GM10266 (cell line): ENCODE data around the gene RAD51B.

Experiments used
- DNase-seq: peaks from one replicate; pipeline ENCODE4 v3.0.0; 2012; ENCODE audit errors: extremely low spot score
- CTCF ChIP-seq: IDR thresholded peaks from 2 replicates; pipeline ENCODE4 v1.5.1; 2012; ENCODE audit warnings: mild to moderate bottlenecking, low read depth; ENCODE audit not compliant: control insufficient read depth, insufficient read depth; ENCODE audit errors: missing control alignments

Gene RAD51B

DNA sequence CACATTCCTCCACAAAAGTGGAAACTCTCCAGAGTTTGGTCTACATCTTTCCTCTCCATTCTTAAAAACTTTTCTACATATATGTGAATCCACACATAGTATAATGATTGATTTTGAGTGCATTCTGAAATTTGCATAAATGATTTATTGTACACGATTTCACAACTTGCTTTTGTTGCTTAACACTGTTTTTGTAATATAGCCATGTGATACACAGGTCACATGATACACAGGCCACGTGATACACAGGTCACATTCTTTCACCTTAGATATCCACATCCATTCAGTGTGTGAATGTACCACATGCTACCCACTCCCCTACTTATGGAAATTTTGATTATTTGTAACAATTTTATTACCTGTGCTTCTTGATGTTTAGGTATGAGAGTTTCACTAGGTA lies 654.2 kb downstream of the RAD51B start:
- TF ChIP-seq CTCF, result no peak
- DNase-seq, result no peak

- DNase-seq, result no peak
- TF ChIP-seq CTCF, result no peak
Measured at GRCh38 chr14:68474741-68475140, 655.2 kb downstream of the RAD51B start.

DNA sequence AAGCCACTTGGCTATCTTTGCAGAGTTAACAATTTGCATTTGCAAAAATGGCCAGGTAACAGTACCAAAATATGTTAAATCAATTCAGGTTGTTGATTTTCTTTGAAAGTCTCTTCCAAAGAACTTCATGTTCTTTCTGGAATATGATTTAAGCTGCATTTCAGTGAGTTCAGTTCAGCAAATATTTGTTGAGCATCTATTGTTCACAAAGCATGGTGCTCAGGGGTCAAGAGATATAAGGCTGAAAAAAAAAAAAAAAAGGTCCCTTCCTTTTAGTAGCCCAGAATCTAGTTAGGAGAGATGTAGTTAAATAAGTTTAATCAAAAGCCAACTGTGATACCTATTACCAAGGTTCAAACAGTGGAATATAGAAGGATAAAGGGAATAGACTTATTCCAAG lies 656.2 kb downstream of the RAD51B start:
- no peak for DNase-seq
- no peak for TF ChIP-seq CTCF

GRCh38 chr14:68476212-68477109 lies 656.9 kb downstream of the RAD51B start:
- no peak for TF ChIP-seq CTCF
- DNase-seq, result peak; percentile 44

- DNase-seq, result no peak
- no peak for TF ChIP-seq CTCF
Measured at GRCh38 chr14:68477110-68477455, 657.5 kb downstream of the RAD51B start.

DNA sequence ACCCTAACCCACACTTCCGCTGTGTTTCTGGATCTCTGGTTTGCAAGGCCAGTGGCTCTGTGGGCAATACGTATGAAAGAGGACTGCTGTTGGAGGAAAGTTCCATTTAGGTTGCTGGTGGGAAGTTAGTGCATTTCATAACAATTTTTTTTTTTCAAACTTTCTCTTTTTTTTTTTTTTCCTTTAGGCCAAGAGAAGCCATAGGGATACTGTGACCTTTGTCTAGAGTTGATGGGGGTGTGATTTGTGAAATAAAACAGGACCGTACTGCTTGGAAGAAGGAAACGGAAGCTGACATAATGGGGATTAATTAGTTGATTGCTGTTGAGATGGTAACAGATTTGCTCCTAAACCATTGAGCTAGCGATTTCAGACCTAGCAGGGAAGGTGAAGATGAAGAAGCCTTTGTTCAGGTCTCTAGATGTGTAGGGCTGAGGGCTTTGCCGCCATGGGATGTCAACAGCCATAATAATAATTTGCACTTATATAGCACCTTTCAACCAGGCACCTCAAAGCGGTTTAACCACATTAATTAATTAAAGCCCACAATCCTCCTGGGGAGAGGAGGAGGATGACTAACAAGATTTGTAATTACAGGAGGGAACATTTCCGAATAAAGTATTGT lies 658.0 kb downstream of the RAD51B start:
- no peak for TF ChIP-seq CTCF
- no peak for DNase-seq

DNA sequence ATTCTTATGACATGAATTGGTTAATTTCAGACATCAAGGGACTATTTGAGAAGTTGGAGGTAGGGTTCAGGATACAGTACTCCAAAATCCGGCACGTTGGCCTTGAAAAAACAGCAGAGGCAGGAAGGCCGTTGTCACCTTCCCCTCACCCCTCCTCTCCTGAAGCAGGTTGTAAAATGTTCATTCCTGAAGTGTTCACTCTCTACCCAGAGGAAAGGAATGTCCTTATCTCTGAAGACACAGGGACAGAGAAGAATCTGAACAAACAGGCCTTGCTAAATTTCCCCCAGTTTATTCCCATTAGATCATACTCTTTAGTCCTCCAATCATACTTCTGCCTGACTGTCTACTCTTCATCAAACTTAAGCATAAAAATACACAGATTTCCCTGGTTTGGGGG lies 659.7 kb downstream of the RAD51B start:
- no peak for DNase-seq
- no peak for TF ChIP-seq CTCF
